Activated CD4-positive, alpha-beta T cell treated with anti-CD3 and anti-CD28 coated beads, Interleukin-2, amount 50 U/mL, for 4 hours (primary cell): ENCODE data around the gene MAML3.

Source experiments
- DNase-seq, 2 experiments: peaks; one replicate each; pipeline ENCODE4 v3.0.0-alpha.2; 2020

The MAML3 gene

DNA sequence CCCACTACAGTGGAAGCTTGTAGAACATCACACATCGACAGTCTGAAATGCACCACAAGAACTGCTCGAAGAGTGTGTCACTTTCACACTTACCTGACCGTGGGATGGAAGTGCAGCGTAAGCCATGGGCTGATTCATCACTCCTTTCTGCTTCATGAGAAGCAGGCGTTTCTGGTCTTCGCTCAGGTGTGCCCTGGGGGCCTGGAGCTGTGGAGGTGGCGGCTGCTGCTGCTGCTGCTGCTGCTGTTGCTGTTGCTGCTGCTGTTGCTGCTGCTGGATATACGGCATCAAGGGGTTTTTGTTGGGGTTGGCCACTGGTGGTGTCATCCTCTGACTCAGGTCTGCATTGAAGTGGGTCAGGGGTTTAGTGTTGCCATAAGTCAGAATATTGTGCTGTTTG, 264.7 kb downstream of the MAML3 start:
- DNase-seq = no peak

DNA sequence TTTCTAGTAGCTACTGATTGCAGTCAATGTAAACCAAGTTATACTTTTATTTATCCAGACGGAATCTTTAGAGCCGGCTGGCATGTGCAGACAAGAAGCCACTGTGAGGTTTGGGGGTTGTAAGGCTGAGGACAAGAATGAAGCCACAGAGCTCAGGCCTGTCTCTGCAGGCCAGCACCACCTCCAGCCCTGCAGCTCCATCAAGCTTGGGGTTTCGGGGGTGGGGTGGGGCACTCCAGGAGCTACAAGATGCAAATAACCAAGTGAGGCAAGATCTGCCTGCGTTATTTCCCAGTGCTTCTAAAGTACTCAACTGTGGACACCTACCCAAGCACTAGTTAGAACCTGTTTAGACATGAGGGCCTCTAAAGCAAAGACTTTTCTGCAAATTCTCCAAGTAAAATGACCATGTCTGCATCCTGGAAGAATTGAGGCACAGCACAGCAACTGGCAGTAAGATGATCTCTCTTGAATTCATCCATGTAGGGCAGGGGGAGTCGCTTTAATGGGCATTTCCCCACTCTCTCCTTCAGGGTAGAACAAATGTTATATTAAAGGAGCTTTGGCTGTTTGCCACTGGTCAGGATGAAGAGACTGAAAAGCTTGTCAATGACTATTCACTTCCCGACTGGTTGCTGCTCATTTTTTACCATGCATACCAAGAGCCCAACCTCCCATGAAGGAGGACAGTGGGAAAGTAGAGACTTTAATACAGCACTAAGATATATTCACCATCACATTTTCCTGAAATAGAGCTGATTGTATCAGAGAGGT, 265.8 kb downstream of the MAML3 start:
- no peak for DNase-seq

GRCh38 chr4:139887376-139887802, 266.6 kb downstream of the MAML3 start:
- no peak for DNase-seq

DNA sequence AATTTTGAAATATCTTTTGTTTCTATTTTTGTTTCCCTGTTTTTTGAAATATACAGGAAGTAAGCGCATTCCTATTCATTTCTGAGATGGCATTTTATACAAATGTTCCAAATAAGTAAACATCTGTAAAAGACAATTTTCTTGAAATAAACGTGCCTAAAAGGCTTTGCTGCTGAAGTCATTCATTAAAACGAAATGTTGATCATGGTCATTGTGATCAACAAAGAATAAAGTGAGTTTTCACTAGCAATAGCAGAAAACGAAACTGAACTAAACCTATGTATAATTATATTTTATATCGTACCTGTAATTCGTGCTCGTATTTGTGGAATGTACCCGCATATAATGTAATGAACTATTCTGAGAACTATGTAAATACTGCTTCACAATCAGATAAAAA, 267.2 kb downstream of the MAML3 start:
- DNase-seq = no peak

DNA sequence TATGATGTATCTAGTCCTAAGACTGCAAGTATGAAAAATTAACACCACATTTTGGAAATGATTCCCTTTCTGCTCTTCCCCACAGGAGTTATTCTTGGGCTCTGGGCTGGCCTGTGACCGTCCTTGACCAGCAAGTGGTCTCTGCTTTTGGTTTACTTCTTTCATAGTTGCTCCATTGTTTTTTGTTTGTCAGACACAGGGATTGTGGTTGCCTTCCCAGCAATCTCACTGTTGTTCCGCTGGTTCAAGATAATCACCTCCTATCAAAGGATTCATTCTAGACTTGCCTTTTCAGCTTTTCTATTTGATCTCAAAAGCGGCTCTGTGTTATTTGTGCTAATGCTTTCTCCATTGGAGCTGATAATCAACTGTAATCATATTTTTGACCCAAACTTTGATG, 269.5 kb downstream of the MAML3 start:
- no peak for DNase-seq

DNA sequence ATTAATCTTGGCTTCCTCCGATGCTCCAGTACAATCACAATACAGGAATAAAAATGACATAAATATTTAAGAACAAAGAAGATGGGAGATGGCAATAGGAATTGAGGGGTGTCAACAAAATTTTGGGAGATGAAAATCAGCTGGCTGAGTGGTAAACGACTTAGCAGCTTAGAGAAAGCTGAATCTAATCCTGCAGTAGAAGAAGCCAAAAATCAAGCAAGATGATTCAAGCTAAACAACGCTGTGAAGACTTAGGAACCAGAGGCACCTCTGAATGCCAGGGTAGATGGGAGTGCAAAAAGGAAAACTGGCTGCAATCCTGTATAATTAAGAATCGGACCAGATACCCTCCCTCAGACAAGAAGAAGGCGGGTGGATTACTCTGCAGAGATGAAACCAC, 273.1 kb downstream of the MAML3 start:
- DNase-seq = no peak

GRCh38 chr4:139878050-139878449, 275.9 kb downstream of the MAML3 start:
- DNase-seq = no peak

DNA sequence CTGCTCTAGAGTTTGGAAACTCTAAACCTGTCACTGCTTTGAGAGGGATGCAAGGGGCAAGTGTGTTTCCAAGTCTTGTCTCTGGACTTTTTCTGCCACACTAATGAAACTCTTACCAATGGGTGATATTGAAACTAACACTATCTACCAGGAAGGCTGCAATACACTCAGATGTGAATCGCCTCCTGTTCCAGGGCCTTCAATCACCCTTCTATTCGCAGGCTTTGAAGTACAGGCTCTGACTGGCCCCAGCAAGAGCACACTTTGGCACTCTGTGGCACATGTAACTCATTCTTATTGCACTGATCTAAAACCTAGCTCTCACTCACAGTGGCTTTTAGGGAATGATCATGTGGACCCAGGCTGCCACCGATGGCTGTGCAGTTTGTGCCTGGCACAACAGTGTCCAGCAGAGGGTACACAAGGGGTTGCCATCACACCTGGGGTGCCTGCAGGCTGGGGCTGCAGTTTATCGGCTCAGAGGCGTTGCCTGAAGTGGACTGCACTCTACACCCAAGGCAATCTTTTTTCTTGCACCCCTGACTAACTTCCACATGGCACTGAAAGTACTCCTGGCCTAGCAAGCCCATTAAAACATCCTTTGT, 277.5 kb downstream of the MAML3 start:
- DNase-seq = no peak

DNA sequence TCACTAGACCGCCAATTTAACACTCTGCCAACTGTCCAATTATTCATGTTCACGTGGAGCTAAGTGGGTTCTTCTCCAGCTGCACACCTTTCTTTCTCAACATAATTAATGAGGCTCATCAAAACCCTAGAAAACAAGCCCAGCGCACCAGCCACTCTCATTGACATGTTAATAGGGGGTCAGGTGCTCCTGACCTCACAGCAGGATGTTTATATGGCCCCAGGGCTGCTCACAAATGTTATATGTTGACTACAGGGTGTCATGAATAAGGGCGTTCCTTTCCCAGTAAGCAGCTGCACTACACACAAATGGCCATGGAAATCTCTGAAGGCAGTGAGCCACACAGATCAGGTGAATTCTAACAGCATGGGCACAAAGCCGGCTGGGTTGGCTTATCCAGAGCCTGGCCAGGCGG, 278.6 kb downstream of the MAML3 start:
- no peak for DNase-seq

DNA sequence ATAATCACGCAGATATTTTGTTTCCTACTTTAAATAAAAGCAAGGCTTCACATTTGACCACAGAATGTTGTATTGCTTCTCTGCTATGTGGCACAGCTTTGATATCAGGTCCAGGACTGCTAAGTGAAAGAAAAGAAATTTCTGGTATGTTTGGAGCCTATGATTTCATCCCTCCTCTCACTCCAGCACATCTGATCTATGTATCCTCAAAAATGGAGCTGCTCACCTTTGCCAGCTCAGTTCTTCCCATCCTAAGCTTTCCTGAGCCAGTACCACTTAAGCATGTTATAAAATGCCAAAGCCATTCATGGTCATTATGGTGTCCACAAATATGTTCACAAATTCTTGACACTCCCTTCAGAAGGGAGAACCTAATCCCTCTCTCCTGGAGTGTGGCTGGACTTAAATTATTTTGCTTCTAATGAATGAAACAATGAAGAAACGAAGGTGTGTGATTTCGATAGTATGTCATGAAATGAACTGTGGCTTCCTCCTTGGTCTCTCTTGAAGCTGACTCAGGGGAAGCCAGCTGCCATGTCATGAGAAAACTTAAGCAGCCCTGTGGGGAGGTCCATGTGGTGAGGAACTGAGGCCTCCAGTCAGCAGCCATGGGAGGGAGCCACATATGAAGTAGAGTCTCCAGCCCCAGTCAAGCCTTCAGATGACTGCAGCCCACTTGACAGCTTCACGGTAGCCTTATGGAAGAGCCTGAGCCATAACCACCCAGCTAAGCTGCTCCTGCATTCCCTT, 280.7 kb downstream of the MAML3 start:
- no peak for DNase-seq

GRCh38 chr4:139872274-139872673, 281.7 kb downstream of the MAML3 start:
- DNase-seq = no peak

- no peak for DNase-seq
These were observed 284.2 kb downstream of the MAML3 start for GRCh38 chr4:139869810-139870209.

DNA sequence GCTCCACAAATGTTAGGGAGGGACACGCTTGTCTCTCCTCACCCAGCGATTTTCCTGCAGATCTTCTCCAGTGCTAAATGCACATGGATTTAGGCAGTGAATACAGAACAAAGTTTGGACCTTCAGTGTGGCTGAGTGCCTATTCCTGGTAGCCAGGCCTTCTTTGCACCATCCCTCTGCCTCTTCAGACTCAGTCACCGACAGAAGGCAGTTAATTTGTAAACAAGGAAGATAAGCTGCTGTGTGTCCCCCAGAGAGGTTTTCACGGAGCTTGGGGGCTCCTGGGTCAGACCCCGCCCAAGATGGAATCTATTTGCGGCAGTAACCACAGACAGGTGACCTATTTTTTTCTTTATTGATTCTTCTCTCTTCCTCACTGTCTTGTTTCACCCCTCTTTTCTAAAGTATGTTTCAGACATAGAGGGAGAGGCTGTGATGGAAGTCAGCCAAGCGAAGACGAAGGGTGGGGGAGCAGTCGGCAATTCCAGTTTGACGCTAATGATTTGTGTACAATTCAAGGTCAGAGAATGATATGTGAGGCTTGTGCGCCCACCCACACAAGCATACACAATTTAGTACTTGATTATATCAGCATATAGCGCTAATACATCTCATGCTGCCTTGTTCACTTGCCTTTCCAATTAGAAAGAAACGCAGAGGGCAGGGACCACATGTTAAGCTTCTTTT, 287.6 kb downstream of the MAML3 start:
- DNase-seq = no peak

DNA sequence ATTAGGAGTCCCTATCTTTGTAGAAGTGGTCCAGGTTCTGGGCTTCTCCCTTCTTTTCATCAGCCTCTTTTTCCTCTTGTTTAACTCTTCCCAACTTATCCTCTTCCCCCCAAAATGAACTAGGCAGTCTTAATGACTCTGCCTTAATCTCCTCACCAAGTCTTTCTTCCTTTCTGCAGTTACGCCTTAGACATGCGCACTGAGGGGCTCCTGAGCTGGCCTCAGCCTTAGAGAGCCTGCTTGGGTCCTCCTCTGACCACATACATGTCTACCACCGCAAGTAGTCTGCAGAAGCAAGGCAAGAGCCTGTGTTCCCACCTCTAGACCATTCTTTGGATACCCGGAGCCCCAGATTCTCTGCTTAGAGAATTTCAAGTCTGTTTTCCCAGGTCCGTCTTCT, 288.4 kb downstream of the MAML3 start:
- no peak for DNase-seq

GRCh38 chr4:139863531-139863930, 290.5 kb downstream of the MAML3 start:
- no peak for DNase-seq

DNA sequence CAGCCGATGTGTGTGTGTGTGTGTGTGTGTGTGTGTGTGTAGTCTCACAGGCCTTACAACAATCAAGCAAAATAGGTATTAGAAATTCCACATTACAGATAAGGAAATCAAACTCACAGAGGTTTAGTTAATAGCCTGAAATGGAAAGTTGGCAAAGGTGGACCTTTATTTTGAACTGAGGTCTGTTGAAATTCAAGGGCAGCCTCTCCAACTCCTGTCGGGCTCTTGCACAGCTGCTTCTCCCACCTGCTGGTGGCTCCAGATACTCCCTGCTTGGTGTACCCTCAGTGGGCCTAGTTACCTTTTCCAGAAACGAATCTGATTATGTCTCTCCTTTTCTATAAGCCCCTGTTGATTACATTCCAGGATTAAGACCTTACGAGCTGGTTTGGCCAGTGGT, 292.5 kb downstream of the MAML3 start:
- no peak for DNase-seq

DNA sequence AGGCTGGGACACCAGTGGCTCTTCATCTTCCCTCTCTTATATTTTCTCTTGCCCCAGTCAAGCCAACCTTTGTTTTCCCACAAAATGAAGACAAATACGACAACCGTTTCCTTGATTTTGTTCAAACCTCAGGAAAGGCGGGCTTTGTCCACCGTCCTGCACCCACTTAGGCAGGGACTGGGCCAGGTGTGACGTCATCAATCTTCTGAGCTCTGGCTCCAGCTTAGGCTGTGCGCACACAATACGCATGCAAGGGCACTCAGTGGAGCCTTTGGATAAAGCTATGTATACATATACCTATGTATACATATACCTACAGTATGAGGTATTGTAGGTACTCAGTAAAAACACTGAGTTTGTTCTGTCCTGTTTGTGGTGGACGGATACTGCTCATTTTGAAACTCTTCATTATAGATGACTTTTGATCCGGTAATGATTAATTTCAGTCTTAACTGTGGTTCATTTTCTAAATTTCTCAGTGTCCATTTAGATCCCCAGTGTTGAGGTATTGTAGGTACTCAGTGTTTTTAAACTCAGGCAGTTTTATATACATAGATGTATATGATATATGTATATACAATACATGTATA, 293.5 kb downstream of the MAML3 start:
- no peak for DNase-seq

DNA sequence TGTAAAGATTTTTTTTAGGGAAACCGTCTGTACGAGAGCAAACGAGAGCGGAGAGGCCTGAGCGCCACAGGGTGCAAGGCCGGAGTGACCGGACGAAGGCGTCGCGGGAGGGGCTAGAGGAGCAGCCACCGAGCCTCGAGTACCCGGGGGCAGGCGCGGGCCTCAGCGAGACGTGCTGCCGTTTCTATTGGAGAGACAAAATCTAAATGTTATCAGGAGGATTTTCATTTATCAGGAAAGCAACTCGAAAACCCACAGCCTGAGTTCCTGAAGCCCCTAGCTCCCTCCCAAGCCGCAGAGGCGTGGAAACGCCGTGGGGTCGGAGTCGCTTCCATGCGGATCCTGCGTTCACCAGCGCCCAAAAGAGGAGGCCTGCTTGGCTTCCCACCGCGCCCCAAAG, 294.1 kb downstream of the MAML3 start:
- DNase-seq = no peak

DNA sequence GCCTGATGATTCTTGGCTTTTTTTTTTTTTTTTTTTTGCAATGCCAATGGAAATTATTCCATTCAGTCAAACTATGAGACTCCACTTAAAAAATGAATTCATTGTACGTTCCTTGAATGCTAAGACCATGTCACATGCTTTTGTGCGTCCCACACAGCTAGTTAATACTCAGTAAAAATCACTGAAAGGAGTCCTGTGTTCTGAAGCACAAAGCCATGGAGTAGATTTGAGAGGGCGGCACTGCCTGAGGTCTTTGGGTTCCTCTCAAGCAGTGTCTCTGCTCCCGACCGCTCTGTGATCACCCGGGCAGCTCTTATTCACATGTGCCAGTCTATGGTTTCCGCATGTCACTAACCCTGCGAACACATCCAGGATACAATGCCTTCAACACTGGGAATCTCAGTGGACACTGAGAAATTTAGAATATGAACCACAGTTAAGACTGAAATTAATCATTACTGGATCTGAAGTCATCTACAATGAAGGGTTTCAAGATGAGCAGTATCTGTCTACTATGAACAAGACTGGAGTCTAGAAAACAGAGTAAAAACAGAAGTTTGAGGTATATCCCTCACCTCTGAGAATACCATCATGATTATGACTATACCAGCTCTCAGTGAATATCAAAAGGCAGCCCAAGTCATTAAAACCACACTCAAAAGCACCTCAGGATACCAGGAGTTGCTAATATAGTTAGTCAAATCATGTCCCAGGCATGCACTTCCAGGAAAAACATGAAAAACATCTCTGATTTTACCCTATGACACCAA, 295.4 kb downstream of the MAML3 start:
- no peak for DNase-seq

DNA sequence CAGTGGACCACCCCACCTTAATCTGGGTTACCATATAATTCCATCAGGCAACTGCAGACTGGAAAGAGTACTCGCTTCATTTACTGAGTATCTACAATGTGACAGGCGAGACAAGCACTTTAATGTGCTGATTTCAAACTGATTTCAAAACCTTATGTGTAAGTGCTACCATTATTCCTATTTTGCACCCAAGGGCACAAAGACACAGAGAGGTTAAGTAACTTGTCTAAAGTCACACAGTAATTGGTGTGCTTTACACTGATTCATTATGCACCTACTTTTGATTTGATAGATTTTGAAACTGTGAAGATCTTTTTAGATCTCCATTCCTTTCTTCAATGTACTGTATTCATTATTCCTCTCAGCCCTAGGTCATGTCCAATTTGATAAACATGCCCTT, 296.0 kb downstream of the MAML3 start:
- no peak for DNase-seq

DNA sequence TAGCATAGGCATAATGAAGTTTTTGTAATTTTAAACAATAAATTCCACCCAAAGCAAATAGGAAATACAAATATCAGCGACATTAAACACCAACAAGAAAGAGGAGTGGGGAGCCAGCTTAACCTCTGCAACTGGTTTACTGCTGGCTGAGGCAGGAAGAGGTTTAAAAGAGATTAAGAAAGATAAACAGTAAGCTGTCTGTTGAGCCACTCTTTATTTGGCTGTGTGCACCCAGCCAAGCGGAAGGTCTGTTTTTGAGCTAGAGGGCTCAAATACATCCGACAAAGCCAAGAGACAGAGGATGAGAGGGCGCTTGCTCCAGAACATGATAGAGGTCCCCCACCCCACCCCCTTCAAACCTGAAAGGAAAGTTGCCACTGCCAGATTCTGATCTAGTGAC, 297.0 kb downstream of the MAML3 start:
- DNase-seq = no peak

GRCh38 chr4:139854668-139855403, 299.1 kb downstream of the MAML3 start:
- DNase-seq = no peak
